Heart left ventricle (tissue), 13 donors: Measurements from ENCODE around the gene DGAT2.

Source experiments
- POLR2A ChIP-seq, 2 donors: fragments of 450-650 bp; IDR thresholded peaks; one replicate each; pipeline ENCODE4 v1.6.1; 2017; ENCODE audit warnings: antibody characterized with exemption in 2 of 2, mild to moderate bottlenecking in 2 of 2, moderate library complexity in 2 of 2
- TF ChIP-seq, protein P1 (sequence below), 12 donors: fragments of 200-600 bp; sonication (generic) in 4 of 12; IDR thresholded peaks; one replicate each; pipeline versions ENCODE4 v1.5.0 to v1.8.0; 2018 to 2022; ENCODE audit warnings: antibody characterized with exemption in 12 of 12, mild to moderate bottlenecking in 5 of 12
- donor health status: ischemic (EF 13 %, LVEDD 7.1; RV severe dilation, severe dysfunction).
- donor health status: DM: no; HTN: yes; CAD: no.
- donor health status: DM: no; HTN: no; CAD: no.
- donor health status: ischemic (EF 25% LVEDD 6.9; RV normal size, moderate dysfunction).
- donor health status: ischemic (EF 25% LVEDD 5.7; RV mildly dilated, moderate dysfunction).
- donor health status: ischemic (EF 35%, LVEDD 5.7; RV mildly dilated, moderate dysfunction).
- donor health status: nonischemic (EF 11% LVEDD 7.7; RV severe dilation, severe dysfunction).
- donor health status: DM: yes; HTN: yes; CAD: no.
- donor health status: PGD.
- donor health status: ischemic (EF 29% LVEDD 5.4; RV normal size, mild dysfunction).
- donor health status: nonischemic (EF 23%, LVEDD 6.1; RV moderate dilation, normal function).

DNA sequence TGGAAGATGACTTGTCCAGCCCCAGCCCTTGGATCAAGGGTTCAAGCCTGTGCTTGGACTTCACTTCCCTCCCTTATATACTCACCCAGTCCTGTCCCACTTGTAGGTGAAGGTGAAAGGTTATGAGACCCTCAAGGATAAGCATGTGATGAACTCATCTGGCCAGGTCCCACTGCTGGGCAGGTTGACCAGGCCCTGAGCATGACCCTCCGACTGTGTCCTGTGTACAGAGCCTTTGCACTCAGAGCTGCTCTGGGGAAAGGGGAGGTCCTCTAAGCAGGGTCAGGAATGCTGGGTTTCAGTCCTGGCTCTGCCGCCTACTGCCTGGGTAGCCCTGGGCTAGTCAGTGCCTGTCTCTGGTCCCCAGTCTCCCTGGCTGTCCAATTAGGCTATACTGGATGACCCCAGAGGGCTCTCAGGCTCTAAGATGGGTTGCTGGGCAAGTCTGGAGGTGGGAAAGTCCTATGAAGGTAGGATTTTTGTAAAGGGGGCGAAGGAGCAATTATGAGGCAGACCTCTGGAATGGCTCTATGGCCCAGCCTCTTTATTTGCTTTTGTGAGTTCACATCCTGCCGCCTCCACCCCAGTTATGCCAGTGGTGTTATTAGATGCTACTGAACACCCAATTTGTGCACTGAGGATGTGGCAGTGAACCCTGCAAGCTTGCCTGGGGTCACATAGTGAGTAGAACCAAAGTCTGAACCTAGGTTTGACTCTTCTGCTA, 14.1 kb downstream of the DGAT2 start:
- no peak for TF ChIP-seq POLR2A (IDR thresholded peaks at IDR 0.05)
- TF ChIP-seq, protein P1, sequence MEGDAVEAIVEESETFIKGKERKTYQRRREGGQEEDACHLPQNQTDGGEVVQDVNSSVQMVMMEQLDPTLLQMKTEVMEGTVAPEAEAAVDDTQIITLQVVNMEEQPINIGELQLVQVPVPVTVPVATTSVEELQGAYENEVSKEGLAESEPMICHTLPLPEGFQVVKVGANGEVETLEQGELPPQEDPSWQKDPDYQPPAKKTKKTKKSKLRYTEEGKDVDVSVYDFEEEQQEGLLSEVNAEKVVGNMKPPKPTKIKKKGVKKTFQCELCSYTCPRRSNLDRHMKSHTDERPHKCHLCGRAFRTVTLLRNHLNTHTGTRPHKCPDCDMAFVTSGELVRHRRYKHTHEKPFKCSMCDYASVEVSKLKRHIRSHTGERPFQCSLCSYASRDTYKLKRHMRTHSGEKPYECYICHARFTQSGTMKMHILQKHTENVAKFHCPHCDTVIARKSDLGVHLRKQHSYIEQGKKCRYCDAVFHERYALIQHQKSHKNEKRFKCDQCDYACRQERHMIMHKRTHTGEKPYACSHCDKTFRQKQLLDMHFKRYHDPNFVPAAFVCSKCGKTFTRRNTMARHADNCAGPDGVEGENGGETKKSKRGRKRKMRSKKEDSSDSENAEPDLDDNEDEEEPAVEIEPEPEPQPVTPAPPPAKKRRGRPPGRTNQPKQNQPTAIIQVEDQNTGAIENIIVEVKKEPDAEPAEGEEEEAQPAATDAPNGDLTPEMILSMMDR (IDR thresholded peaks at IDR 0.05): no peak
